KMS-11 (cell line): ENCODE measurements around the gene FOXL1.

Source experiments
- H2AFZ ChIP-seq: fragments of 200-600 bp; sonication (generic); 2 replicates; pipeline ENCODE4 v1.6.1; 2016; ENCODE audit warnings: antibody characterized with exemption, mixed run types, low read depth
- H3K27ac ChIP-seq: fragments of 200-600 bp; sonication (generic); 2 replicates; pipeline ENCODE4 v1.6.1; 2016; ENCODE audit warnings: mild to moderate bottlenecking, mixed run types
- H3K27me3 ChIP-seq: fragments of 200-600 bp; sonication (generic); 2 replicates; pipeline ENCODE4 v1.6.1; 2017; ENCODE audit warnings: mild to moderate bottlenecking, low read depth, mixed run types, moderate library complexity; ENCODE audit not compliant: insufficient read depth
- H3K36me3 ChIP-seq: fragments of 200-600 bp; sonication (generic); 2 replicates; pipeline ENCODE4 v1.6.1; 2017; ENCODE audit warnings: mild to moderate bottlenecking, mixed run types; ENCODE audit not compliant: insufficient read depth
- H3K4me1 ChIP-seq: fragments of 200-600 bp; sonication (generic); 2 replicates; pipeline ENCODE4 v1.6.1; 2016; ENCODE audit warnings: mild to moderate bottlenecking, low read depth, mixed run types; ENCODE audit not compliant: poor library complexity, severe bottlenecking
- H3K4me2 ChIP-seq: fragments of 200-600 bp; sonication (generic); 2 replicates; pipeline ENCODE4 v1.7.0; 2016; ENCODE audit warnings: mild to moderate bottlenecking, mixed run types
- H3K4me3 ChIP-seq: fragments of 200-600 bp; sonication (generic); IDR thresholded peaks from 2 replicates; pipeline ENCODE4 v1.6.1; 2017; ENCODE audit warnings: low read depth, low read length, mixed read lengths; ENCODE audit not compliant: insufficient read depth
- H3K79me2 ChIP-seq: fragments of 200-600 bp; sonication (generic); 2 replicates; pipeline ENCODE4 v1.6.1; 2016; ENCODE audit warnings: low read depth, mixed run types; ENCODE audit not compliant: insufficient read depth
- H3K9ac ChIP-seq: fragments of 200-600 bp; sonication (generic); 2 replicates; pipeline ENCODE4 v1.6.1; 2016; ENCODE audit warnings: mild to moderate bottlenecking, mixed run types
- H4K20me1 ChIP-seq: fragments of 200-600 bp; sonication (generic); 2 replicates; pipeline ENCODE4 v1.6.1; 2016; ENCODE audit warnings: mild to moderate bottlenecking, mixed run types; ENCODE audit not compliant: insufficient read depth
- TF ChIP-seq, protein P1 (sequence below): fragments of 200-600 bp; sonication (generic); conservative IDR thresholded peaks from 2 replicates; pipeline ENCODE4 v1.6.1; 2017; ENCODE audit warnings: low read depth, mild to moderate bottlenecking, antibody characterized with exemption, low read length, moderate library complexity, mixed read lengths

FOXL1 gene

DNA sequence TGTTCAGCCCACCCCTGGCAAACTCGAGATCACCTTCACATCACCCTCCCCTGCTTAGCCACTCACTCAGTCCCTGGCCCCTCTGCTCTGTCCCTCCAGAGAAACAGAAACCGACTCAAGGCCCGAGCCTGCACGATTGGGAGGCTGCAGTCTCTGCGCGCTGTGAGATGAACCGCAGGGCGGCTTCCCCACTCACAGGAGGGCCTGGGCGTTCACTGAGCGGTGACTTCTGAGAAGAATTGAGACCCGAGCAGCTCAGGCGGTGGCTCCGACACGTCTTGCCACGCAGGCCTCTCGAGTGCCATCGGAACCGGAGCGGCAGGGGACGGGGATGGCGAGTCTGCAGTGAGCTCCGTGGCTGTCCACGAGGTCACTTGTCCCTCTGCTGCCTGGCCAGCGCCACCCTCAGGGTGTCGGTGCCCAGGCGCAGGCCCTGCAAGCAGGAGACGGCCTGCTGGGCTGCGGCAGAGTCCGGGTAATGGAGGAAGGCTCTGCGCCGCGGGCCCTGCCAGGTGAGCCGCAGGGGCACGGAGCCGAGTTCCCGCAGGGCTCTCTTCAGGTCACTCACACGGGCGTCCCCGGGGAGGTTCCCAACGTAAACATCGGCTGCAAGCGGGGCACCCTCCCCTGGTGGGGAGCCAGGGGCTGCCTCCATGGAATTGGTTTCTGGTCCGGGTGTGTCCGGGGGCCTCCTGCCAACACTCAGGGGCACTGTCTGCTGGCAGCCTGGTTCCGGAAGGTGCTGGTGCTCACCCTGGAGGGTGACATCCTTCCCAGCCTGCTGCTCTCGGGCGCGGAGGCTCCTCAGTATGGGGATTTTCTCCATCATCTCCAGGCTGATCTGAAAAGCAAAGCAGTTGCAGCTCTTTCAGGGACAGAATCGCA, 46.5 kb upstream of the FOXL1 start:
- H3K4me1 ChIP-seq: no peaks in the 10 kb centered on the region
- H3K4me2 ChIP-seq: no peak overlapping the region
- H3K27me3 ChIP-seq: no peaks in the 10 kb centered on the region
- H4K20me1 ChIP-seq: no peaks in the 10 kb centered on the region
- H3K79me2 ChIP-seq: no peaks in the 10 kb centered on the region
- no peak overlapping the region for H2AFZ ChIP-seq
- H3K27ac ChIP-seq: no peak overlapping the region
- TF ChIP-seq, protein P1, sequence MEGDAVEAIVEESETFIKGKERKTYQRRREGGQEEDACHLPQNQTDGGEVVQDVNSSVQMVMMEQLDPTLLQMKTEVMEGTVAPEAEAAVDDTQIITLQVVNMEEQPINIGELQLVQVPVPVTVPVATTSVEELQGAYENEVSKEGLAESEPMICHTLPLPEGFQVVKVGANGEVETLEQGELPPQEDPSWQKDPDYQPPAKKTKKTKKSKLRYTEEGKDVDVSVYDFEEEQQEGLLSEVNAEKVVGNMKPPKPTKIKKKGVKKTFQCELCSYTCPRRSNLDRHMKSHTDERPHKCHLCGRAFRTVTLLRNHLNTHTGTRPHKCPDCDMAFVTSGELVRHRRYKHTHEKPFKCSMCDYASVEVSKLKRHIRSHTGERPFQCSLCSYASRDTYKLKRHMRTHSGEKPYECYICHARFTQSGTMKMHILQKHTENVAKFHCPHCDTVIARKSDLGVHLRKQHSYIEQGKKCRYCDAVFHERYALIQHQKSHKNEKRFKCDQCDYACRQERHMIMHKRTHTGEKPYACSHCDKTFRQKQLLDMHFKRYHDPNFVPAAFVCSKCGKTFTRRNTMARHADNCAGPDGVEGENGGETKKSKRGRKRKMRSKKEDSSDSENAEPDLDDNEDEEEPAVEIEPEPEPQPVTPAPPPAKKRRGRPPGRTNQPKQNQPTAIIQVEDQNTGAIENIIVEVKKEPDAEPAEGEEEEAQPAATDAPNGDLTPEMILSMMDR: no peak
- H3K36me3 ChIP-seq: no peaks in the 10 kb centered on the region
- H3K9ac ChIP-seq: no peak overlapping the region
- no peak overlapping the region for H3K4me3 ChIP-seq

DNA sequence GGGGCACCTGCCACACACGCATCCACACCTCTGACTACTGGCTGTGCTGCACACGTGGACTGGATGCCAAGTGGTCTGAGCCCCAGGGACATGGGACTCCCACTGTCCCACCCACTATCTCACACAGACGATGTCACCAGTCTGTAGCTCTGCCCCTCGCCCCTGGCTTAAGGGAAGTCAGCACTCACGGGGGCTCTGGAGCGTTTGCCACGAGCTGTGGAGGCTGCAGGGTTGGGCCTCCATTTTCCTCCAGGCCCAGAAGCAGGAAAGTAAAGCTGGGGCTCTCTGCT, 45.9 kb upstream of the FOXL1 start:
- no peaks in the 10 kb centered on the region for H3K4me1 ChIP-seq
- H2AFZ ChIP-seq: no peak overlapping the region
- no peaks in the 10 kb centered on the region for H4K20me1 ChIP-seq
- no peaks in the 10 kb centered on the region for H3K79me2 ChIP-seq
- no peaks in the 10 kb centered on the region for H3K36me3 ChIP-seq
- H3K9ac ChIP-seq: no peak overlapping the region
- H3K27ac ChIP-seq: no peak overlapping the region
- H3K4me3 ChIP-seq: no peak overlapping the region
- TF ChIP-seq, protein P1: no peak
- no peaks in the 10 kb centered on the region for H3K27me3 ChIP-seq
- H3K4me2 ChIP-seq: no peak overlapping the region

DNA sequence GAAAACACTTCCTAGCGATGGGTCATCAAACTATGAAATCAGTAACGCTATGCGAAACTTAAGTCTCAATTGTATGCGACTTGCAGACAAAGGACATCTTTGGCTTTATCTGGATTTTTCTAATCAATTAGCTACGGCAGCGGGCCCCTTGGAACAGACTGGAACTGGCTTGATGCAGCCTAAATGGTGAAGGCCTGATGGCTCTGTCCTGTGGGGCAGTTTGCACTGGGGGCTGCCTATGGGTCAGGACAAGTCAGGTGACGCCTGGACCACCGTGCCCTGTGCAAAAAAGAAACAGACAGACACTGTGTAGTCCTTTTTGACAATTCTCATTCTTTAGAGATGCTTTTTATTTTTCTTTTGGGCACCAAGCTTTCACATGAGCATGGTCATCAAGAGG, 45.3 kb upstream of the FOXL1 start:
- H3K79me2 ChIP-seq: no peaks in the 10 kb centered on the region
- no peak overlapping the region for H2AFZ ChIP-seq
- H3K4me2 ChIP-seq: no peak overlapping the region
- H3K36me3 ChIP-seq: no peaks in the 10 kb centered on the region
- no peaks in the 10 kb centered on the region for H4K20me1 ChIP-seq
- no peak overlapping the region for H3K4me3 ChIP-seq
- H3K9ac ChIP-seq: no peak overlapping the region
- TF ChIP-seq, protein P1: no peak
- no peaks in the 10 kb centered on the region for H3K4me1 ChIP-seq
- H3K27ac ChIP-seq: no peak overlapping the region
- H3K27me3 ChIP-seq: no peaks in the 10 kb centered on the region

DNA sequence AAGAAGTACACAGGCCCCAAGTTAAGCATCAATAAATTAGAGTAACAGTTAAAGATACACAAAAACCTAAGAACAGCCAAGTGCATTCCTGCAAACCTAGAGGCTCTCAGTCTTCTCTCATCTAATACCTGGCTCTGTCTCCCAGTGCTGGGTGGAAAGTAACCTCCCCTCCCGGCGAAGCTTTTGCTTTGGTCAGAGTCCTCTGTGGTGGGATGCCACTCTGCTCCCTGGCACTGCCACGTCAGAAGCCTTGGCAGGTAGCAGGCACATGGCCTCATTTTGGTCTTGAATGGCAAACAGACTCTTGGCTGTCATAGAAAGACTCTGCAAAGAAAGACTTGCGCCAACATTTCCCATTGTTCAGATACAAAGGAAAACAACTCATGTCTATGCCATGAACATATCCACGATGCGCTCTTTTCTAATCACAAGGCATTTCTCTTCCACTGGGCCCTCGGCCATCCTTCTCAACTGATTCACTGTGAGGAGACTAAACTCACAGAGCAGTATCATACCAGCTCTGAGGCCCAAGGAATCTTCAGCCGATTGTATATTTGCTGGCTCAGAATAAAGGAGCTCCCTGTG, 44.5 kb upstream of the FOXL1 start:
- no peaks in the 10 kb centered on the region for H3K36me3 ChIP-seq
- TF ChIP-seq, protein P1: no peak

More for the DNA sequence above, 44.5 kb upstream of the FOXL1 start:
- no peak overlapping the region for H3K4me3 ChIP-seq
- no peaks in the 10 kb centered on the region for H3K27me3 ChIP-seq
- no peak overlapping the region for H2AFZ ChIP-seq
- H3K9ac ChIP-seq: no peak overlapping the region
- H3K79me2 ChIP-seq: no peaks in the 10 kb centered on the region
- no peak overlapping the region for H3K4me2 ChIP-seq
- H3K27ac ChIP-seq: no peak overlapping the region
- H4K20me1 ChIP-seq: no peaks in the 10 kb centered on the region
- no peaks in the 10 kb centered on the region for H3K4me1 ChIP-seq
